HCT116 (cell line): ENCODE measurements around the gene ZNF423. TPM values are rescaled to one million over a fixed set of nuclear protein-coding genes. Genes with fewer than 3 reads are reported as not detected.

Experiments used
- ATAC-seq: fragments of 200-7000 bp; cut with Tn5 transposase; 2 replicates; pipeline ENCODE4 v1.9.1; 2020; ENCODE audit warnings: mild to moderate bottlenecking, moderate library complexity
- BruUV-seq: library from RNA; stranded (reverse); fragments of 400-500 nt; replicated peaks from 2 replicates; lab custom pipeline; 2021; lab: Mats Ljungman, UMichigan
- CTCF ChIA-PET: fragments of 300-600 bp; sonication (Branson Sonifier 250); formaldehyde crosslinking; loops from one replicate; lab custom pipeline; 2021; ENCODE audit warnings: antibody characterized with exemption; lab: Charles Lee
- POLR2A ChIA-PET: fragments of 300-600, 350-600 bp; sonication (Branson Sonifier 250); formaldehyde crosslinking; loops from one replicate; lab custom pipeline; 2021; ENCODE audit warnings: antibody characterized with exemption; lab: Charles Lee
- RAD21 ChIA-PET, 2 experiments: fragments of 300-600 bp; sonication (Branson Sonifier 250); formaldehyde crosslinking; loops; one replicate each; lab custom pipeline; 2023; ENCODE audit warnings: low total read pairs in 2 of 2; ENCODE audit not compliant: uncharacterized antibody in 2 of 2, unreplicated experiment in 2 of 2, low non-redundant PET in 1 of 2; lab: Charles Lee
- DNase-seq: peaks from one replicate; pipeline ENCODE4 v3.0.0-alpha.2; 2010; ENCODE audit warnings: low read depth, low spot score
- H2AFZ ChIP-seq: fragments of 200-600 bp; shearing (Covaris generic), sonication (generic); 2 replicates; pipeline ENCODE4 v1.6.1; 2017; ENCODE audit warnings: low read depth, mixed run types, mixed read lengths, antibody characterized with exemption, low read length; ENCODE audit not compliant: poor library complexity, severe bottlenecking
- H3K27ac ChIP-seq: 2 replicates; pipeline ENCODE4 v1.5.1; 2012; ENCODE audit warnings: low read depth, low read length
- H3K27me3 ChIP-seq: fragments of 200-600 bp; sonication (generic); 2 replicates; pipeline ENCODE4 v1.6.1; 2016; ENCODE audit warnings: mixed run types, low read length, mixed read lengths; ENCODE audit not compliant: insufficient read depth
- H3K36me3 ChIP-seq, 2 experiments: fragments of 200-500 bp in 1 of 2; fragments of 200-600 bp in 1 of 2; sonication (Bioruptor generic) in 1 of 2; sonication (generic) in 1 of 2; 2 replicates each; pipeline versions ENCODE4 v1.5.1 to v1.6.1; 2014 to 2016; ENCODE audit warnings: low read length in 2 of 2, inconsistent platforms in 1 of 2, mixed read lengths in 1 of 2, mixed run types in 1 of 2; ENCODE audit not compliant: insufficient read depth in 2 of 2, control insufficient read depth in 1 of 2
- H3K4me1 ChIP-seq, 2 experiments: fragments of 200-600 bp in 1 of 2; sonication (generic) in 1 of 2; 2 replicates each; pipeline versions ENCODE4 v1.5.1 to v1.6.1; 2012 to 2017; ENCODE audit warnings: low read length in 2 of 2, inconsistent platforms in 1 of 2, mild to moderate bottlenecking in 1 of 2, mixed read lengths in 1 of 2, mixed run types in 1 of 2, moderate library complexity in 1 of 2; ENCODE audit not compliant: insufficient read depth in 2 of 2, control insufficient read depth in 1 of 2
- H3K4me2 ChIP-seq: fragments of 200-600 bp; sonication (generic); 2 replicates; pipeline ENCODE4 v1.6.1; 2017; ENCODE audit warnings: mixed run types, low read length, mixed read lengths
- H3K4me3 ChIP-seq, 2 experiments: fragments of 200-600 bp in 1 of 2; sonication (generic) in 1 of 2; replicated peaks in 1 of 2; 2 replicates each; pipeline ENCODE4 v1.5.1; 2011 to 2016; ENCODE audit warnings: low read length in 2 of 2, control low read depth in 1 of 2, low read depth in 1 of 2, mild to moderate bottlenecking in 1 of 2, mixed read lengths in 1 of 2, mixed run types in 1 of 2
- H3K79me2 ChIP-seq: fragments of 200-600 bp; sonication (generic); 2 replicates; pipeline ENCODE4 v1.6.1; 2017; ENCODE audit warnings: mild to moderate bottlenecking, mixed run types, low read length, moderate library complexity, mixed read lengths; ENCODE audit not compliant: insufficient read depth
- H3K9ac ChIP-seq: fragments of 200-600 bp; sonication (generic); 2 replicates; pipeline ENCODE4 v1.6.1; 2016; ENCODE audit warnings: low read length, mixed read lengths
- H3K9me2 ChIP-seq: fragments of 200-600 bp; sonication (generic), shearing (Covaris generic); 2 replicates; pipeline ENCODE4 v1.6.1; 2017; ENCODE audit warnings: mixed run types, mild to moderate bottlenecking, moderate library complexity; ENCODE audit not compliant: insufficient read depth
- H3K9me3 ChIP-seq, 2 experiments: fragments of 200-500 bp in 1 of 2; fragments of 200-600 bp in 1 of 2; sonication (Bioruptor generic) in 1 of 2; sonication (generic) in 1 of 2; 2 replicates each; pipeline ENCODE4 v1.6.1; 2014 to 2017; ENCODE audit warnings: low read length in 2 of 2, mixed read lengths in 2 of 2, inconsistent platforms in 1 of 2, low read depth in 1 of 2, mild to moderate bottlenecking in 1 of 2, mixed run types in 1 of 2, moderate library complexity in 1 of 2; ENCODE audit not compliant: control insufficient read depth in 1 of 2, insufficient read depth in 1 of 2
- H4K20me1 ChIP-seq: fragments of 200-600 bp; sonication (generic), shearing (Covaris generic); 2 replicates; pipeline ENCODE4 v1.6.1; 2017; ENCODE audit warnings: mixed run types, mild to moderate bottlenecking, moderate library complexity; ENCODE audit not compliant: insufficient read depth
- CBX3 ChIP-seq: IDR thresholded peaks from 2 replicates; pipeline ENCODE4 v1.6.1; 2012; ENCODE audit warnings: low read depth
- CEBPB ChIP-seq: IDR thresholded peaks from 2 replicates; pipeline ENCODE4 v1.6.1; 2012; ENCODE audit warnings: low read depth
- ELF1 ChIP-seq: IDR thresholded peaks from 2 replicates; pipeline ENCODE4 v1.6.1; 2012; ENCODE audit warnings: low read depth, borderline replicate concordance
- EZH2 ChIP-seq: fragments of 200-600 bp; sonication (generic); IDR thresholded peaks from 2 replicates; pipeline ENCODE4 v1.6.1; 2017; ENCODE audit warnings: antibody characterized with exemption, mixed run types
- EZH2phosphoT487 ChIP-seq: fragments of 200-600 bp; IDR thresholded peaks from 2 replicates; pipeline ENCODE4 v1.6.1; 2018; ENCODE audit warnings: antibody characterized with exemption, borderline replicate concordance
- FOSL1 ChIP-seq: IDR thresholded peaks from 2 replicates; pipeline ENCODE4 v1.6.1; 2012; ENCODE audit warnings: low read depth
- JUND ChIP-seq: IDR thresholded peaks from 2 replicates; pipeline ENCODE4 v1.6.1; 2012
- POLR2A ChIP-seq: IDR thresholded peaks from 2 replicates; pipeline ENCODE4 v1.7.0; 2011; ENCODE audit warnings: borderline replicate concordance; ENCODE audit not compliant: insufficient read depth, insufficient read length; ENCODE audit errors: extremely low read depth
- SP1 ChIP-seq: IDR thresholded peaks from 2 replicates; pipeline ENCODE4 v1.6.1; 2012; ENCODE audit warnings: low read depth
- SRF ChIP-seq: IDR thresholded peaks from 2 replicates; pipeline ENCODE4 v1.6.1; 2012; ENCODE audit warnings: low read depth
- TCF7L2 ChIP-seq: IDR thresholded peaks from 2 replicates; pipeline ENCODE4 v1.7.0; 2011; ENCODE audit warnings: borderline replicate concordance, inconsistent platforms; ENCODE audit not compliant: insufficient read depth, insufficient read length; ENCODE audit errors: extremely low read depth
- YY1 ChIP-seq: IDR thresholded peaks from 2 replicates; pipeline ENCODE4 v1.6.1; 2011; ENCODE audit warnings: low read length, low read depth, moderate library complexity, mild to moderate bottlenecking; ENCODE audit not compliant: insufficient replicate concordance; ENCODE audit errors: extremely low read depth
- ZFX ChIP-seq: fragments of 450-650 bp; IDR thresholded peaks from 2 replicates; pipeline ENCODE4 v1.6.1; 2017
- ZNF274 ChIP-seq: fragments of 200-500 bp; sonication (Bioruptor generic); IDR thresholded peaks from 2 replicates; pipeline ENCODE4 v1.6.1; 2014; ENCODE audit warnings: mild to moderate bottlenecking, low read depth, low read length, inconsistent platforms
- intact Hi-C: fragments of 100-400 bp; cut with micrococcal nuclease; formaldehyde crosslinking; loops from 2 replicates; pipeline ENCODE4 v1.10.0; 2022
- total RNA-seq: library from RNA; stranded (reverse); gene quantifications from one replicate; pipeline ENCODE4 v1.2.1, GENCODE V29; 2021; ENCODE audit not compliant: unreplicated experiment
- TF ChIP-seq, protein P1 (sequence below): IDR thresholded peaks from 2 replicates; pipeline ENCODE4 v1.6.1; 2012
- TF ChIP-seq, protein P2 (sequence below): IDR thresholded peaks from 2 replicates; pipeline ENCODE4 v1.6.1; 2011; ENCODE audit warnings: mild to moderate bottlenecking, low read length, moderate library complexity; ENCODE audit not compliant: insufficient replicate concordance; ENCODE audit errors: extremely low read depth
- TF ChIP-seq, protein P3 (sequence below): IDR thresholded peaks from 2 replicates; pipeline ENCODE4 v1.6.1; 2012; ENCODE audit warnings: low read depth

Gene ZNF423
- total RNA-seq, 1 experiment from 2014 or later, result 0.22 TPM

DNA sequence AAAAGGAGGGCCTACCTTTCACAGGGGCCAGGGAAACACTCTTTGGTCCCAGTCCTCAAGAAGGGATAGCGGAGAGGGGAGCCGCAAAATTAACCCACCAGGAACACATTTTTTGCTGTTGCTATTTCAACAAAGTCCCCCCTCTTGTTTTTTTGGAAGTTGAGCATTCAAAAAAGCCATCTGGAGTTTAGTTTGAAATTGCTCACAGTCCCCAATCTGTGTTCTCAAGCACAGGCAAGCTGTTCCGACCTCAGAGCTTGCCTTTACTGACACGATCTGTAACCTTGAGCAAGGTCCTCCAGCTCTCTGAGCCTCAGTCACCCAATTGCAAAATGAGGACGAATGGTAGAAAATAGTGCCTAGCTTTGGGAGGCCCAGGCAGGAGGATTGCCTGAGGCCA, 131.1 kb downstream of the ZNF423 start:
- DNase-seq, result no peak
- ChIA-PET RAD21 (no interaction called here), POLR2A (no interaction called here), CTCF (no interaction called here)
- Histone ChIP-seq H3K27me3 (no peaks in the 10 kb centered on the region), H3K4me2 (no peak overlapping the region), H3K9me3 (no peaks in the 10 kb centered on the region; a peak in 1 of 4 replicates), H3K9ac (no peak overlapping the region), H3K4me1 (no peaks in the 10 kb centered on the region), H3K36me3 (no peaks in the 10 kb centered on the region), H3K27ac (no peak overlapping the region), H4K20me1 (no peaks in the 10 kb centered on the region), H3K79me2 (no peaks in the 10 kb centered on the region), H2AFZ (no peak overlapping the region), H3K4me3 (no peak overlapping the region), H3K9me2 (no peaks in the 10 kb centered on the region)
- no peak for ATAC-seq
- no peak for TF ChIP-seq SRF
- no peak for TF ChIP-seq ELF1
- no peak for TF ChIP-seq POLR2A
- no peak for TF ChIP-seq SP1
- no peak for TF ChIP-seq TCF7L2
- no peak for TF ChIP-seq CBX3
- TF ChIP-seq EZH2, result no peak
- TF ChIP-seq EZH2phosphoT487, result no peak
- TF ChIP-seq, protein P1, sequence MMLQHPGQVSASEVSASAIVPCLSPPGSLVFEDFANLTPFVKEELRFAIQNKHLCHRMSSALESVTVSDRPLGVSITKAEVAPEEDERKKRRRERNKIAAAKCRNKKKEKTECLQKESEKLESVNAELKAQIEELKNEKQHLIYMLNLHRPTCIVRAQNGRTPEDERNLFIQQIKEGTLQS, result no peak
- no peak for TF ChIP-seq ZFX
- no peak for TF ChIP-seq ZNF274
- TF ChIP-seq JUND, result no peak
- no peak for TF ChIP-seq YY1
- TF ChIP-seq, protein P2, sequence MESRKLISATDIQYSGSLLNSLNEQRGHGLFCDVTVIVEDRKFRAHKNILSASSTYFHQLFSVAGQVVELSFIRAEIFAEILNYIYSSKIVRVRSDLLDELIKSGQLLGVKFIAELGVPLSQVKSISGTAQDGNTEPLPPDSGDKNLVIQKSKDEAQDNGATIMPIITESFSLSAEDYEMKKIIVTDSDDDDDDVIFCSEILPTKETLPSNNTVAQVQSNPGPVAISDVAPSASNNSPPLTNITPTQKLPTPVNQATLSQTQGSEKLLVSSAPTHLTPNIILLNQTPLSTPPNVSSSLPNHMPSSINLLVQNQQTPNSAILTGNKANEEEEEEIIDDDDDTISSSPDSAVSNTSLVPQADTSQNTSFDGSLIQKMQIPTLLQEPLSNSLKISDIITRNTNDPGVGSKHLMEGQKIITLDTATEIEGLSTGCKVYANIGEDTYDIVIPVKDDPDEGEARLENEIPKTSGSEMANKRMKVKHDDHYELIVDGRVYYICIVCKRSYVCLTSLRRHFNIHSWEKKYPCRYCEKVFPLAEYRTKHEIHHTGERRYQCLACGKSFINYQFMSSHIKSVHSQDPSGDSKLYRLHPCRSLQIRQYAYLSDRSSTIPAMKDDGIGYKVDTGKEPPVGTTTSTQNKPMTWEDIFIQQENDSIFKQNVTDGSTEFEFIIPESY, result no peak
- TF ChIP-seq, protein P3, sequence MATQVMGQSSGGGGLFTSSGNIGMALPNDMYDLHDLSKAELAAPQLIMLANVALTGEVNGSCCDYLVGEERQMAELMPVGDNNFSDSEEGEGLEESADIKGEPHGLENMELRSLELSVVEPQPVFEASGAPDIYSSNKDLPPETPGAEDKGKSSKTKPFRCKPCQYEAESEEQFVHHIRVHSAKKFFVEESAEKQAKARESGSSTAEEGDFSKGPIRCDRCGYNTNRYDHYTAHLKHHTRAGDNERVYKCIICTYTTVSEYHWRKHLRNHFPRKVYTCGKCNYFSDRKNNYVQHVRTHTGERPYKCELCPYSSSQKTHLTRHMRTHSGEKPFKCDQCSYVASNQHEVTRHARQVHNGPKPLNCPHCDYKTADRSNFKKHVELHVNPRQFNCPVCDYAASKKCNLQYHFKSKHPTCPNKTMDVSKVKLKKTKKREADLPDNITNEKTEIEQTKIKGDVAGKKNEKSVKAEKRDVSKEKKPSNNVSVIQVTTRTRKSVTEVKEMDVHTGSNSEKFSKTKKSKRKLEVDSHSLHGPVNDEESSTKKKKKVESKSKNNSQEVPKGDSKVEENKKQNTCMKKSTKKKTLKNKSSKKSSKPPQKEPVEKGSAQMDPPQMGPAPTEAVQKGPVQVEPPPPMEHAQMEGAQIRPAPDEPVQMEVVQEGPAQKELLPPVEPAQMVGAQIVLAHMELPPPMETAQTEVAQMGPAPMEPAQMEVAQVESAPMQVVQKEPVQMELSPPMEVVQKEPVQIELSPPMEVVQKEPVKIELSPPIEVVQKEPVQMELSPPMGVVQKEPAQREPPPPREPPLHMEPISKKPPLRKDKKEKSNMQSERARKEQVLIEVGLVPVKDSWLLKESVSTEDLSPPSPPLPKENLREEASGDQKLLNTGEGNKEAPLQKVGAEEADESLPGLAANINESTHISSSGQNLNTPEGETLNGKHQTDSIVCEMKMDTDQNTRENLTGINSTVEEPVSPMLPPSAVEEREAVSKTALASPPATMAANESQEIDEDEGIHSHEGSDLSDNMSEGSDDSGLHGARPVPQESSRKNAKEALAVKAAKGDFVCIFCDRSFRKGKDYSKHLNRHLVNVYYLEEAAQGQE, result no peak
- TF ChIP-seq CEBPB, result no peak
- no peak for TF ChIP-seq FOSL1
- intact Hi-C loops, result no loop called here
- no TSS peak for BruUV-seq
